ENCODE measurements around the gene COL20A1.
A peak's percentile ranks its signal among the peaks of the same experiment; 100 is the strongest.

Gene COL20A1

DNA sequence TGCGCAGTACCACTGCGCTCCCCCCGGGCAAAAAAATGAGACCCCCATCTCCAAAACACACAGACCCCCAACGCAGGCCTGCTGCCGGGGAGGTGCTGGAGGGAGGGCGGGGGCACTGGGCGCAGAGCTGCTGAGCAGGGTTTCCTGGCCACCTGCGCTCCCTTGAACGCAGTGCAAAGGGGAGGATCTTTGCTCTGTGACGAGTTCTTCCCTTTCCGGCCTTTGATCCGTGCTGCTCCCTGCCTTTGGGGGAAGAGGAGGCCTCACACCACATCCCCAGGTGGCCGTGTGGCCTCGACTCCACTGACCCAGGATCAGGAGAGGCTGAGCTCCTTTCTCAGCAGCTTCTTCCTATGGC, 8.9 kb upstream of the COL20A1 start:
- no peaks in the 10 kb centered on the region for H3K9me3 ChIP-seq (replicated peaks in 1 of 11)
- TF ChIP-seq Cebpa-rat (IDR thresholded peaks at IDR 0.05) = no peak
- peaks cover 55 to 100% (median 94%) of the 10 kb centered on the region in 10 experiments for H3K4me1 ChIP-seq
- H3K36me3 ChIP-seq = peaks cover 44 to 87% (median 77%) of the 10 kb centered on the region in 11 experiments
- no peaks in the 10 kb centered on the region for H3K27me3 ChIP-seq
- peak overlapping the region; percentile 12 to 79 (median 60); a peak in 19 of 22 replicates for H3K27ac ChIP-seq
- H3K4me2 ChIP-seq = peak overlapping the region; percentile 62 to 98 (median 92)
- H3K4me3 ChIP-seq = peak overlapping the region in 8 of 10 experiments; percentile 36 to 61 (median 52); a peak in 15 of 20 replicates
- H4K20me1 ChIP-seq = peaks cover 30 to 100% (median 82%) of the 10 kb centered on the region in 11 experiments; a peak in 20 of 22 replicates
- H3K9ac ChIP-seq = peak overlapping the region in 10 of 11 experiments; percentile 35 to 78 (median 64); a peak in 18 of 22 replicates

DNA sequence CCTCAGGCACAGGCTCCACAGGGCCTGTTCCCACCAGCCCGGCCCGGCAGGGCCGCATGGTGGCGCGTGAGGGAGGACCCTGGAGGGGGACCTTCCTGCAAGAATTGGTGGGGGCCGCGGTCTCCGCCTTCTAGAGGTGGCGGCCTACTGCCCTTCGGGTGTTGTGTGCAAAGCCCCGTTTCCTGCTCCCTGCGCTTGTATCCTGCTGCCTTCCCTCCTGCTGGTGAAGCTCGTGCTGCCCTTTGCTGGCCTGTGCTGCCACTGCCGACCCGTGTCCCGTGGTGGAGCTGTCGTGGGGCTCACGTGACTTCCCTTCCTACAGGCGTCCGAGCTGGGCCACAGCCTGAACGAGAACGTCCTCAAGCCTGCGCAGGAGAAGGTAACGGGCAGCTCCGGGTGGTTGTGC, 8.4 kb upstream of the COL20A1 start:
- Histone ChIP-seq H4K20me1 (peaks cover 35 to 100% (median 82%) of the 10 kb centered on the region in 11 experiments; a peak in 21 of 22 replicates), H3K9ac (peak overlapping the region; percentile 35 to 78 (median 66); a peak in 19 of 22 replicates), H3K9me3 (replicated peaks in 1 of 11) (no peaks in the 10 kb centered on the region), H3K27me3 (no peaks in the 10 kb centered on the region), H3K4me1 (peaks cover 51 to 100% (median 91%) of the 10 kb centered on the region in 10 experiments), H3K27ac (peak overlapping the region; percentile 32 to 79 (median 60); a peak in 19 of 22 replicates), H3K4me3 (peak overlapping the region in 9 of 10 experiments; percentile 19 to 61 (median 52); a peak in 16 of 20 replicates), H3K4me2 (peak overlapping the region; percentile 62 to 98 (median 92)), H3K36me3 (peaks cover 44 to 87% (median 77%) of the 10 kb centered on the region in 11 experiments)
- TF ChIP-seq Cebpa-rat (IDR thresholded peaks at IDR 0.05) = no peak

DNA sequence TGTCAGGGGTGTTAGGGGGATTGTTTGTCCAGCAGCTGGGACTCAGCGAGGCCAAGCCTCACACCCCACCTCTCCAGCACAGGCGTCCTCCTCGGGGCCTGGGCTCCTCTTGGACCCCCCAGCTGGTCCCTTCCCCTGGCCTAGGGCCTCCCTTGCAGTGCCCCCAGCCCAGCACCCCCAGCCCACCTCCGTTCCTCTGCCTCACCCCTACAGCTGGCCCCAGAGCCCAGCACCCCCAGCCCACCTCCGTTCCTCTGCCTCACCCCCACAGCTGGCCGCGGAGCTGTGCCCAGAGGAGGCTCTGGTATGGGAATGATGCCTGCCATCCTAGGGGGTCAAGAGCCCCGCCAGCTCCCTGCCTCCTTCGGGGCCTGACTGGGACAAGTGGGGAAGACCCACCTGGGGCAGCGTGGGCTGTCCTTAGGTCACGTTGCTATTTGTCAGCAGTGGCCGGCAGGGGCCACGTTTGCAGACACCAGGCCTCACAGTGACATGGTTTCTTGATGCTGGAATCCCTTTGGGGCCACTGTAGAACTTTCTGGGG, 7.9 kb upstream of the COL20A1 start:
- no peaks in the 10 kb centered on the region for H3K27me3 ChIP-seq
- no peaks in the 10 kb centered on the region for H3K9me3 ChIP-seq (replicated peaks in 1 of 11)
- H3K36me3 ChIP-seq = peaks cover 39 to 83% (median 73%) of the 10 kb centered on the region in 11 experiments; a peak in 21 of 22 replicates

DNA sequence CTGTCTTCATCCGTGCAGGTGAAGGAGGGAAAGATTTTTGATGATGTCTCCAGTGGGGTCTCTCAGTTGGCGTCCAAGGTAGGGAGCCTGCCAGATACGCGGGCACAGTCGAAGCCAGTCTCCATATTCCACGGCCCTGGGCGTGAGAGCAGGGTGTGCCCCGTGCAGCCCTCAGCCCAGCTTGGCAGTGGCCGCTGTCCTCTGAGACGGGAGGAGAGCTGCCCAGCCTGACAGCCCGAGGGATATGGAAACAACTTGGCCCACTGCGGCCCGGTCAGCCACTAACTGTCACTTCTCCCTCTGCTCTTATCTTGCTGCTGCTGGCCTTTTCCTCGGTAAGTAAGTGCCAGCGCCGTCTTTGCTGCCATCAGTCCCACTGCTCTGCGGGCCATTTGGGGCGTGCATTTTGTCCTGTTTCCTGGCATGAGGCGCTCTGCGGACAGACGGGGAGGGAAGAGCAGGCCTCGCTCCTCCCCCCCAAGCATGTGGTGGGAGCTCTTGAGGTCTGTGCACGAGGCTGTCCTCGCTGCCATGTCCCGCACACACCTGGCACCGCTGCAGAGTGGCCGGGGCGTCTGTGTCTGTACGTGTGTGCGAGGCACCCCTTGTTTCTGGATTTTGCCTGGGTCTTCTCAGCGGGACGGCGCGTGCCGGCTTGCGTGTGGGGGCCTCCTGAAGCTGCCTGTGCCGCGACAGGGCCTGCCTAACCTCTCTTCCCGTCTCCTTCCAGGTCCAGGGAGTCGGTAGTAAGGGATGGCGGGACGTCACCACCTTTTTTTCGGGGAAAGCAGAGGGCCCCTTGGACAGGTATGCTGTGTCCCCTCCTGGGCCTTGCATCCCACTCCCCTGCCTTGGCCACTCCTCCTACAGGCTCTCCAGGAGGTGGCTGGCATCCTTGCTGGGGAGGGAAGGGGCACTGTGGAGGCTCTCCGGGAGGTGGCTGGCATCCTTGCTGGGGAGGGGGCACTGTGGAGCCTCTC, 7.1 kb upstream of the COL20A1 start:
- H3K9ac ChIP-seq = peak overlapping the region in 10 of 11 experiments; percentile 3 to 78 (median 66); a peak in 12 of 22 replicates

More for the DNA sequence above, 7.9 kb upstream of the COL20A1 start:
- H3K4me3 ChIP-seq = peak overlapping the region in 9 of 10 experiments; percentile 19 to 61 (median 52); a peak in 15 of 20 replicates
- TF ChIP-seq Cebpa-rat (IDR thresholded peaks at IDR 0.05) = no peak
- H3K4me1 ChIP-seq = peaks cover 51 to 99% (median 87%) of the 10 kb centered on the region in 10 experiments
- H4K20me1 ChIP-seq = peaks cover 40 to 100% (median 83%) of the 10 kb centered on the region in 11 experiments; a peak in 21 of 22 replicates
- peak overlapping the region; percentile 35 to 78 (median 66); a peak in 19 of 22 replicates for H3K9ac ChIP-seq
- H3K27ac ChIP-seq = peak overlapping the region; percentile 20 to 79 (median 60); a peak in 18 of 22 replicates
- peak overlapping the region; percentile 62 to 98 (median 92) for H3K4me2 ChIP-seq

DNA sequence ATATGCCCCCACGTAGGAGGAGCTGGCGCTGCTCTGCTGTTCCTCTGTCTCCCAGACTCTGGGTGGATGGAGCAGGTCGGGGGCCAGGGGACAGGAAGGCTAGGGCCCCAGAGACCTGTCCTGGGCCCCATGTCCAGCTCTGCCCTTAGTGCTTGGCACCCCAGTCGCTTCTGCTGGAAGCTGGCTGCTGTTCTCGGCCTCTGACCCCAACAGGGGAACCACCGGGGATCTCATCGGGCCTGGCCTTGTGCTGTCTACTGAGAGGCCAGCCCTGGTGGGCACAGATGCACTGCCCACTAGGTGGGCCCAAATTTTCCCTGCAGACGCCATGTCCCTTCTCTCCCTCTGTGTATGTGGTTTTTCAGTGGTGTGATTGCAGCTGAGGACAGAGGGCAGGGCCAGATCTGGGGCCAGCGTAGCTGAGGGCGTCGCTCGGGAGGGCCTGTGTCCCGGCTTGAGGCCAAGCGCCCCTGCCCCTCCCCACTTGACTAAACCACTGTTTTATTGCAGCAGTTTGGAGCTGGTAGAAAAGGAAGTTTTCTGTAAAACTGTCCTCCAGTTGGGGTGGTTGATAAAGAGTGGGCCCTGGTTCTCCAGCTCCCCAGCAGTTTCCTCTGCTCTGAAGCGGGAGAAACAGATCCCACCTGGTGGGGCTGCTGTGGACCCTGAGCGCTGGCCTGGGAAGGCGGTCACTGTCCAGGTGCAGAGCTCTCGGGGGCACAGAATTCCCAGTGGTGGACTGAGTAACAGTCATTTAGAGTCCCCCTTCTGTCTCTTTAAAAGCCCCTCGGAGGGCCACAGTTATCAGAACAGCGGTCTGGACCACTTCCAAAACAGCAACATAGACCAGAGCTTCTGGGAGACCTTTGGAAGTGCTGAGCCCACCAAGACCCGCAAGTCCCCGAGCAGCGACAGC, 5.9 kb upstream of the COL20A1 start:
- peak overlapping the region in 6 of 11 experiments; percentile 2 to 59 (median 48); a peak in 10 of 22 replicates for H3K4me2 ChIP-seq
- H3K27ac ChIP-seq = peak overlapping the region in 1 of 11 experiments; percentile 22; a peak in 1 of 22 replicates
- H3K4me1 ChIP-seq = peaks cover 36 to 99% (median 85%) of the 10 kb centered on the region in 10 experiments
- H3K27me3 ChIP-seq = no peaks in the 10 kb centered on the region
- peaks cover 29 to 65% (median 55%) of the 10 kb centered on the region in 11 experiments; a peak in 21 of 22 replicates for H3K36me3 ChIP-seq
- peaks cover 43 to 100% (median 76%) of the 10 kb centered on the region in 11 experiments; a peak in 21 of 22 replicates for H4K20me1 ChIP-seq
- H3K9me3 ChIP-seq (replicated peaks in 1 of 11) = no peaks in the 10 kb centered on the region
- no peak overlapping the region for H3K4me3 ChIP-seq
- H3K9ac ChIP-seq = peak overlapping the region in 6 of 11 experiments; percentile 9 to 57 (median 28); a peak in 5 of 22 replicates
- no peak for TF ChIP-seq Cebpa-rat (IDR thresholded peaks at IDR 0.05)

More for the DNA sequence above, 7.1 kb upstream of the COL20A1 start:
- Histone ChIP-seq H3K36me3 (peaks cover 35 to 76% (median 64%) of the 10 kb centered on the region in 11 experiments; a peak in 21 of 22 replicates), H4K20me1 (peaks cover 44 to 100% (median 83%) of the 10 kb centered on the region in 11 experiments; a peak in 21 of 22 replicates), H3K27me3 (no peaks in the 10 kb centered on the region), H3K4me3 (peak overlapping the region in 4 of 10 experiments; percentile 52 to 61 (median 54); a peak in 6 of 20 replicates), H3K4me1 (peaks cover 46 to 99% (median 86%) of the 10 kb centered on the region in 10 experiments), H3K9me3 (replicated peaks in 1 of 11) (no peaks in the 10 kb centered on the region), H3K27ac (peak overlapping the region in 3 of 11 experiments; percentile 69 to 79 (median 78); a peak in 4 of 22 replicates), H3K4me2 (peak overlapping the region; percentile 62 to 98 (median 92))
- TF ChIP-seq Cebpa-rat (IDR thresholded peaks at IDR 0.05) = no peak

DNA sequence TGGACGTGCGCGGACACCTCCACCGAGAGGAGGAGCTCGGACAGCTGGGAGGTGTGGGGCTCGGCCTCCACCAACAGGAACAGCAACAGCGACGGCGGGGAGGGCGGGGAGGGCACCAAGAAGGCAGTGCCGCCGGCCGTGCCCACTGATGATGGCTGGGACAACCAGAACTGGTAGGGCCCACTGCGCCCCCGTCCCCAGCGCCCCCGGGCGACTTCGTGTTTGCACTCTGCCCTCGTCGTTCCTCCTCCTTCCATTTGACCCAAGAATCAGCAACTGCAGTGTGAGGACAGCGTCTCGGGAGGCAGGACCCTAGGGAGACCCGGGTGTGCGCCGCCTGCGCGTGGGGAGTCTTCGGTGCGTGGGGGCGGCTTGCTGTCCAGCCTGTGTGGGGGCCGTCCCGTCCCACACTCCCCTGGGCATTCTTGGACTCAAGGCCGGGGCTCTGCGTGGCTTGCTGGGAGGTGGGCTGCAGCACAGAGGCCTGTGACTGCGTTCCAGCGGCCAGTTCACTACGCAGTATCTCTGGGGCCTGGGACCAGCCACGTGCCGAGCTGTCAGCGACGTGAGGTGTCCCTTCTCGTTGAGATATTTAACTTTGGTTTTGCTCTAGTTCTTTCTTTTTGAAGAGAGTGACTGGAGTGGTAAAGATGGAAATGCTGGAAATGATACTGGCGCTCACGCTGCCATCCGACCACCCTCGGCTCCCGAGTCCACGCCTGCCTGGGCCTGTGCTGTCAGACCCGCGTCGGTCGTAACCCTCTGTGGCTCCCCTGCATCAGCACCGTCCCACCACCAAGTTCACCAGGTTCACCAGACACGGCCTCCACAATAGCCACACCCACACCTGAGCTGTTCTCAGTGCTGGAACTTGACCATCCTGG, 5.0 kb upstream of the COL20A1 start:
- Histone ChIP-seq H3K27me3 (no peaks in the 10 kb centered on the region), H3K4me1 (peaks cover 29 to 99% (median 85%) of the 10 kb centered on the region in 10 experiments), H3K36me3 (peaks cover 24 to 56% (median 47%) of the 10 kb centered on the region in 11 experiments; a peak in 21 of 22 replicates), H3K4me3 (no peak overlapping the region), H3K27ac (no peak overlapping the region), H4K20me1 (peaks cover 34 to 97% (median 67%) of the 10 kb centered on the region in 11 experiments; a peak in 21 of 22 replicates), H3K9me3 (replicated peaks in 1 of 11) (no peaks in the 10 kb centered on the region), H3K4me2 (peak overlapping the region in 6 of 11 experiments; percentile 1 to 54 (median 42); a peak in 7 of 22 replicates), H3K9ac (peak overlapping the region in 1 of 11 experiments; percentile 35; a peak in 1 of 22 replicates)
- TF ChIP-seq Cebpa-rat (IDR thresholded peaks at IDR 0.05) = no peak

All from BLaER1 treated with 17β-estradiol and CSF1 and Interleukin-3, amounts not matched to agents 10 nM and 100 nM (cell line).